H9 (cell line): ENCODE data around the gene FRMD4B. TPM values are rescaled to one million over a fixed set of nuclear protein-coding genes. Genes with fewer than 3 reads are reported as not detected.

Source experiments
- DNase-seq: peaks from one replicate; pipeline ENCODE4 v3.0.0-alpha.2; 2017
- H2AFZ ChIP-seq: one replicate; pipeline ENCODE4 v1.6.1; 2013; ENCODE audit warnings: mild to moderate bottlenecking, low read length, control low read depth, moderate library complexity
- H2AK5ac ChIP-seq: 2 replicates; pipeline ENCODE4 v1.6.1; 2013; ENCODE audit warnings: low read length, control low read depth, mixed read lengths; ENCODE audit not compliant: insufficient read length
- H2BK120ac ChIP-seq: one replicate; pipeline ENCODE4 v1.6.1; 2013; ENCODE audit warnings: low read depth, mild to moderate bottlenecking, low read length, control low read depth, inconsistent platforms; ENCODE audit not compliant: poor library complexity, severe bottlenecking
- H2BK12ac ChIP-seq: 2 replicates; pipeline ENCODE4 v1.6.1; 2013; ENCODE audit warnings: low read length, control low read depth, mixed read lengths, low read depth; ENCODE audit not compliant: insufficient read length
- H2BK15ac ChIP-seq: 2 replicates; pipeline ENCODE4 v1.6.1; 2013; ENCODE audit warnings: low read depth, low read length, control low read depth
- H2BK20ac ChIP-seq: one replicate; pipeline ENCODE4 v1.6.1; 2013; ENCODE audit warnings: low read depth, mild to moderate bottlenecking, low read length, control low read depth, inconsistent platforms; ENCODE audit not compliant: poor library complexity, severe bottlenecking
- H2BK5ac ChIP-seq: 2 replicates; pipeline ENCODE4 v1.6.1; 2013; ENCODE audit warnings: low read length, control low read depth, mixed read lengths; ENCODE audit not compliant: insufficient read length
- H3K14ac ChIP-seq: 2 replicates; pipeline ENCODE4 v1.6.1; 2013; ENCODE audit warnings: low read length, control low read depth; ENCODE audit not compliant: insufficient read depth
- H3K18ac ChIP-seq: 2 replicates; pipeline ENCODE4 v1.6.1; 2013; ENCODE audit warnings: low read depth, mild to moderate bottlenecking, mixed read lengths, low read length, control low read depth; ENCODE audit not compliant: insufficient read length
- H3K23ac ChIP-seq: 2 replicates; pipeline ENCODE4 v1.6.1; 2013; ENCODE audit warnings: low read length, control low read depth, mixed read lengths, low read depth; ENCODE audit not compliant: insufficient read length
- H3K23me2 ChIP-seq: 2 replicates; pipeline ENCODE4 v1.6.1; 2013; ENCODE audit warnings: low read depth, mild to moderate bottlenecking, mixed read lengths, low read length, control low read depth; ENCODE audit not compliant: insufficient read length, poor library complexity, severe bottlenecking
- H3K27ac ChIP-seq: 2 replicates; pipeline ENCODE4 v1.5.1; 2013; ENCODE audit warnings: low read length, control low read depth, mixed read lengths, low read depth; ENCODE audit not compliant: insufficient read length
- H3K27me3 ChIP-seq: 2 replicates; pipeline ENCODE4 v1.6.1; 2013; ENCODE audit warnings: low read length, control low read depth, inconsistent platforms; ENCODE audit not compliant: insufficient read depth
- H3K4ac ChIP-seq: 2 replicates; pipeline ENCODE4 v1.6.1; 2013; ENCODE audit warnings: low read depth, mild to moderate bottlenecking, control low read depth, inconsistent platforms, low read length, moderate library complexity
- H3K4me1 ChIP-seq: 2 replicates; pipeline ENCODE4 v1.6.1; 2013; ENCODE audit warnings: low read length, control low read depth, inconsistent platforms; ENCODE audit not compliant: insufficient read depth
- H3K4me2 ChIP-seq: 2 replicates; pipeline ENCODE4 v1.6.1; 2013; ENCODE audit warnings: low read length, control low read depth, mixed read lengths; ENCODE audit not compliant: insufficient read length, insufficient read depth
- H3K56ac ChIP-seq: 2 replicates; pipeline ENCODE4 v1.6.1; 2013; ENCODE audit warnings: low read depth, mild to moderate bottlenecking, mixed read lengths, low read length, control low read depth; ENCODE audit not compliant: insufficient read length
- H3K79me1 ChIP-seq: 2 replicates; pipeline ENCODE4 v1.6.1; 2013; ENCODE audit warnings: low read depth, mild to moderate bottlenecking, moderate library complexity, low read length, control low read depth, inconsistent platforms; ENCODE audit not compliant: insufficient read depth, poor library complexity, severe bottlenecking
- H3K79me2 ChIP-seq: 2 replicates; pipeline ENCODE4 v1.6.1; 2013; ENCODE audit warnings: low read length, control low read depth, inconsistent platforms; ENCODE audit not compliant: insufficient read depth
- H3K9ac ChIP-seq: 2 replicates; pipeline ENCODE4 v1.6.1; 2013; ENCODE audit warnings: low read length, control low read depth, mixed read lengths; ENCODE audit not compliant: insufficient read length; ENCODE audit errors: extremely low read depth
- H3K9me3 ChIP-seq: one replicate; pipeline ENCODE4 v1.6.1; 2013; ENCODE audit warnings: low read depth, low read length, inconsistent platforms; ENCODE audit not compliant: control insufficient read depth
- H3T11ph ChIP-seq: one replicate; pipeline ENCODE4 v1.6.1; 2013; ENCODE audit warnings: mild to moderate bottlenecking, low read length, control low read depth, inconsistent platforms
- H4K20me1 ChIP-seq: one replicate; pipeline ENCODE4 v1.6.1; 2013; ENCODE audit not compliant: control insufficient read depth, insufficient read length, insufficient read depth
- H4K5ac ChIP-seq: 2 replicates; pipeline ENCODE4 v1.6.1; 2013; ENCODE audit warnings: low read depth, mild to moderate bottlenecking, mixed read lengths, low read length, control low read depth; ENCODE audit not compliant: insufficient read length
- H4K8ac ChIP-seq: replicated peaks from 2 replicates; pipeline ENCODE4 v1.6.1; 2013; ENCODE audit warnings: low read length, control low read depth, mixed read lengths, low read depth; ENCODE audit not compliant: insufficient read length
- H4K91ac ChIP-seq: 2 replicates; pipeline ENCODE4 v1.6.1; 2013; ENCODE audit warnings: low read depth, mild to moderate bottlenecking, moderate library complexity, mixed read lengths, low read length, control low read depth; ENCODE audit not compliant: insufficient read length
- H3K27ac Mint-ChIP-seq, 3 experiments: 2 replicates in 2 of 3; 3 replicates in 1 of 3; pipeline ENCODE4 v1.8.0; 2020 to 2021; ENCODE audit warnings: mixed read lengths in 3 of 3, mild to moderate bottlenecking in 1 of 3, moderate library complexity in 1 of 3
- H3K27me3 Mint-ChIP-seq: 2 replicates; pipeline ENCODE4 v1.8.0; 2021; ENCODE audit warnings: low read depth, mild to moderate bottlenecking, moderate library complexity, mixed read lengths
- H3K36me3 Mint-ChIP-seq, 3 experiments: 2 replicates in 2 of 3; 3 replicates in 1 of 3; pipeline ENCODE4 v1.8.0; 2020 to 2021; ENCODE audit warnings: low read depth in 3 of 3, mixed read lengths in 3 of 3; ENCODE audit not compliant: insufficient read depth in 1 of 3
- H3K4me1 Mint-ChIP-seq, 2 experiments: 2 replicates each; pipeline ENCODE4 v1.8.0; 2020; ENCODE audit warnings: mixed read lengths in 2 of 2
- H3K4me3 Mint-ChIP-seq, 2 experiments: 2 replicates in 1 of 2; 3 replicates in 1 of 2; pipeline ENCODE4 v1.8.0; 2020 to 2021; ENCODE audit warnings: mild to moderate bottlenecking in 2 of 2, mixed read lengths in 2 of 2, moderate library complexity in 1 of 2
- H3K9me3 Mint-ChIP-seq, 2 experiments: 2 replicates in 1 of 2; 3 replicates in 1 of 2; pipeline ENCODE4 v1.8.0; 2020; ENCODE audit warnings: mild to moderate bottlenecking in 2 of 2, mixed read lengths in 2 of 2, moderate library complexity in 1 of 2
- WGBS: extraction: QIAGEN DNeasy Blood & Tissue Kit; methylation state at CpG from one replicate; pipeline ENCODE4 v1.1.7; 2013; ENCODE audit warnings: missing lambda C conversion rate, low lambda C conversion rate, mixed read lengths; ENCODE audit not compliant: insufficient read length; ENCODE audit errors: extremely low coverage; 5-methylcytosine and 5-hydroxymethylcytosine counted together
- total RNA-seq: library from RNA; stranded (reverse); gene quantifications from 2 replicates; pipeline ENCODE4 v1.2.1, GENCODE V29; 2021
- TF ChIP-seq, protein P1 (sequence below): fragments of 200-600 bp; sonication (generic); conservative IDR thresholded peaks from 3 replicates; pipeline ENCODE4 v1.8.0; 2021; ENCODE audit warnings: antibody characterized with exemption, mild to moderate bottlenecking

Gene FRMD4B
- total RNA-seq, 1 experiment from 2014 or later = 3.4 TPM

- H3K36me3 Mint-ChIP-seq = no peaks in the 10 kb centered on the region
- Histone ChIP-seq H4K20me1 (no peaks in the 10 kb centered on the region), H3K27me3 (no peaks in the 10 kb centered on the region), H3K27ac (no peak overlapping the region), H2BK12ac (no peak overlapping the region), H3K4me2 (no peak overlapping the region), H2AFZ (no peak overlapping the region), H4K8ac (no peak overlapping the region), H3K79me2 (no peaks in the 10 kb centered on the region), H2BK5ac (no peak overlapping the region), H2AK5ac (no peak overlapping the region), H3K9ac (no peak overlapping the region), H3T11ph (no peak overlapping the region), H2BK15ac (no peak overlapping the region), H3K23ac (no peak overlapping the region), H2BK120ac (no peak overlapping the region), H3K56ac (no peak overlapping the region), H4K91ac (no peak overlapping the region), H3K23me2 (no peaks in the 10 kb centered on the region), H4K5ac (no peak overlapping the region), H2BK20ac (no peak overlapping the region), H3K18ac (no peak overlapping the region), H3K79me1 (no peaks in the 10 kb centered on the region), H3K14ac (no peak overlapping the region), H3K9me3 (no peaks in the 10 kb centered on the region), H3K4ac (no peak overlapping the region), H3K4me1 (peaks cover 4% of the 10 kb centered on the region; the same call in 1 of the 2 replicates)
- no peaks in the 10 kb centered on the region for H3K9me3 Mint-ChIP-seq
- H3K27me3 Mint-ChIP-seq = no peaks in the 10 kb centered on the region
- no peak overlapping the region for H3K27ac Mint-ChIP-seq
- H3K4me1 Mint-ChIP-seq = peaks cover 28 to 29% of the 10 kb centered on the region in 2 experiments
- no peak for DNase-seq
- WGBS = no CpG with 5 or more reads among the region's 6 CpGs
- H3K4me3 Mint-ChIP-seq = no peak overlapping the region
- TF ChIP-seq, protein P1, sequence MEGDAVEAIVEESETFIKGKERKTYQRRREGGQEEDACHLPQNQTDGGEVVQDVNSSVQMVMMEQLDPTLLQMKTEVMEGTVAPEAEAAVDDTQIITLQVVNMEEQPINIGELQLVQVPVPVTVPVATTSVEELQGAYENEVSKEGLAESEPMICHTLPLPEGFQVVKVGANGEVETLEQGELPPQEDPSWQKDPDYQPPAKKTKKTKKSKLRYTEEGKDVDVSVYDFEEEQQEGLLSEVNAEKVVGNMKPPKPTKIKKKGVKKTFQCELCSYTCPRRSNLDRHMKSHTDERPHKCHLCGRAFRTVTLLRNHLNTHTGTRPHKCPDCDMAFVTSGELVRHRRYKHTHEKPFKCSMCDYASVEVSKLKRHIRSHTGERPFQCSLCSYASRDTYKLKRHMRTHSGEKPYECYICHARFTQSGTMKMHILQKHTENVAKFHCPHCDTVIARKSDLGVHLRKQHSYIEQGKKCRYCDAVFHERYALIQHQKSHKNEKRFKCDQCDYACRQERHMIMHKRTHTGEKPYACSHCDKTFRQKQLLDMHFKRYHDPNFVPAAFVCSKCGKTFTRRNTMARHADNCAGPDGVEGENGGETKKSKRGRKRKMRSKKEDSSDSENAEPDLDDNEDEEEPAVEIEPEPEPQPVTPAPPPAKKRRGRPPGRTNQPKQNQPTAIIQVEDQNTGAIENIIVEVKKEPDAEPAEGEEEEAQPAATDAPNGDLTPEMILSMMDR = no peak
Observed at GRCh38 chr3:69199942-69200341, 185.9 kb downstream of the FRMD4B start.
